GM18861 (cell line): ENCODE measurements around the gene EHBP1.

Experiments
- ATAC-seq: cut with Tn5 transposase; IDR thresholded peaks from one replicate; pipeline ENCODE4 v1.9.1; 2021; ENCODE audit not compliant: unreplicated experiment

The EHBP1 gene

GRCh38 chr2:62705007-62705829 is at the start of gene EHBP1:
Gene EHBP1, plus strand, starts transcription at chr2:62705713. Its CDS starts 1,479 bp downstream, at chr2:62707192.
- peak; percentile 96 for ATAC-seq

GRCh38 chr2:62657783-62658182 is 47.7 kb upstream of the EHBP1 start:
- no peak for ATAC-seq

GRCh38 chr2:62658891-62659290 is 46.6 kb upstream of the EHBP1 start:
- ATAC-seq = no peak

GRCh38 chr2:62660087-62660486 is 45.4 kb upstream of the EHBP1 start:
- peak; percentile 78 for ATAC-seq

- no peak for ATAC-seq
Observed at GRCh38 chr2:62660582-62661262, 44.8 kb upstream of the EHBP1 start.

GRCh38 chr2:62661263-62661635 is 44.3 kb upstream of the EHBP1 start:
- no peak for ATAC-seq

DNA sequence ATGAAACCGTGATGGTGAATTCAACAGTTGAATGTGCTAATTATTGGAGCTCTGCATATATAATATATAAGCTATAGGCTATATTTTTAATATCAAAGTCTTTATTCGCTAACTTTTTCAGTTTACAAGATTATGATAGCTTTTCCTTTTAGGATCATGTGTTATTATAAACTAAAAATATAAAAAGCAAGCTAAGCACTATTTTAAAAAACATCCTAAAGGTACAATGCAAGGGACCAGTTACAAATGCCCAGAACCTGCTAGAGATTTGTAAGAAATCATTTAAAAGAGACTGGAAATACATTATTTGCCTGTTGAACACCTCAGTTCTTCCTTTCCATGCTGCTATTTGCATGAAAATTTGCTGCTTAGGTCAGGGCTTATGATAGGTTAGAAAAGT is 43.4 kb upstream of the EHBP1 start:
- ATAC-seq = no peak

DNA sequence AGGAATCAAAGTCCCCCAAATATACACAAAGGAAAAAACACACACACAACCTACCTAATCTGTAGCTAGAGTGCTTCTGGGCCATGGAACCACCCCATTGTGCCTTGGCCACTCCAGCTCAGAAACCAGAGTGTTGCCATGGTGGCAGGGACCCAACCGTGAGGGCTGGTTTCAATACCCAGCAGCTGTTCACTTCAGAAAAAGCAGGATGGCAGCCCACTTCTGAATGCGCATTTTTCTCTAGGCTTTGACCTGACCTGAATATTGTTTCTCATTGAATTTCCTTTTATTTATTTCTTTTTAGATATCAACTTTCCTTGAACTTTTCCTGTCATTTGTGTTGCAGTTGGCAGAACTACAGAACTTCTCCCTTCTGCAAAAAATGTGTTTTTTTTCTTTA is 43.0 kb upstream of the EHBP1 start:
- ATAC-seq = no peak

- no peak for ATAC-seq
Observed at GRCh38 chr2:62663411-62663810, 42.1 kb upstream of the EHBP1 start.

GRCh38 chr2:62663920-62664795 is 41.4 kb upstream of the EHBP1 start:
- ATAC-seq = no peak

GRCh38 chr2:62665446-62665845 is 40.1 kb upstream of the EHBP1 start:
- no peak for ATAC-seq

GRCh38 chr2:62669180-62669579 is 36.3 kb upstream of the EHBP1 start:
- no peak for ATAC-seq

- ATAC-seq = no peak
Observed at GRCh38 chr2:62672601-62673000, 32.9 kb upstream of the EHBP1 start.

GRCh38 chr2:62675062-62675461 is 30.5 kb upstream of the EHBP1 start:
- ATAC-seq = no peak

GRCh38 chr2:62685256-62685655 is 20.3 kb upstream of the EHBP1 start:
- ATAC-seq = no peak

DNA sequence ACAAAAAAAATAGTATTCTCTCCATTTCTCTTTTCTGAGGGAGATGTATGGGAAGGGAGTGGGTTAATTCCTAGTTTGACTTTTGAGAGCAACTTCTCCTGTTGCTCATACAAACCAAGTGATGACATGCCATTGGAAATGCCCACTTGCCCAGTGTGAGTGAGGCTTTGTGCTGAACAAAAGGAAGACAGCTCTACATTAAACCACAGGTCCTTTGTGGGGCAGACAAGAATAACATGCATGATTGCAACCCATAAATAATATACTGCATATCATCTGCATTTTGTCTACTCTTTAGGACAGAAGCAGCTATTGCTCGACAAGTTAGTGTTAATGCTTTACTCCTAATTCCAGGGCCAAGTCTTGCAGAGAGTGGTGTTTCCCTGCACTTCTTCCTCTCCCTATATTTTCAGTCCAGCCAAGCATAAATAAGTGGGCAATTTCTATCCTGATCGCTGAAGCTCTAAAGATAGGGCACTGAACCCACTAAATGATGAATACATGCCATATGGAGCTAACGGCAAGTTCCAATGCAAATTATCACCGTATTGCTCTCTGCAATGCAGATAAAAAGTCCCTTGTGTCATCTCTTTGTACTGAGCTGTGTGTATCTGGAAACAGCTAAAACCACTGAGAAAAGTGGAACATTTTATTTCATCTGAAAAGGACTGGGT is 19.4 kb upstream of the EHBP1 start:
- ATAC-seq = no peak

DNA sequence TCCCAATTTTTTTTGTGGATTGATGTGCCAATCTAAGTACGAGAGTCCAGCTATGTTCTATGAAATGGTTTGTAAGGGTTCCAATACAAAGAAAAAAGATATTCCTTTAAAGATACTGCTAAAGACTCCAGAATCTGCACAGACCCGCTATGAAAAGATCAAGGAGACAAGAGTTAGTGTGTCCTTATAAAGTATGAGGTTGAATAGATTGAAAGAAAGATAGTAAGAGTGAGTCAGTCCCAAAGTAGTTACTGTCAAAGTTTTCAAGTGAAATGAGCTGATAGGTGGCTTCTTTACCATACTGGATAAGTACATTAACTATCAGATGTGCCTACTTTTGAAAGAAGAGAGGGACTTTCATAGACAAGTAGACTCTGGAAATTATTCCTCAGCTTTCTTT is 17.9 kb upstream of the EHBP1 start:
- ATAC-seq = no peak

DNA sequence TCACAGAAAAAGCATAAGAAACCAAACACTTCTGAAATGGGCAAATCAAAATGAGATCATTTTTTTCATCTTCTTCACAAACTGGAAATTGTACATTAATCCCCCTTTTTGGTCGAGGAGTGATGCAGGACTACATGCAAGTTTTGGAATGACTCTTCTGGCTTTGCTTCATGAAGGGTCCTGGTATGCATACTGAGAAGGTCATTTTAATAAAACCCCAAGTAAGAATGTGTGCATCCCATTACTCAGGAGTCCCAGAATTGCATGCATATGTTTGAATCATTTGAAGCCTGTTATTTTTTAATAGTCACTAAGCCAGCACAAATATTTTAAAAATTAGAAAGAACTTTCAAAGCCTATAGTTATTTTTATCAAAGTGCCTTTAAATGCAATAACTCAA is 16.7 kb upstream of the EHBP1 start:
- ATAC-seq = no peak

GRCh38 chr2:62691186-62691585 is 14.3 kb upstream of the EHBP1 start:
- ATAC-seq = no peak

DNA sequence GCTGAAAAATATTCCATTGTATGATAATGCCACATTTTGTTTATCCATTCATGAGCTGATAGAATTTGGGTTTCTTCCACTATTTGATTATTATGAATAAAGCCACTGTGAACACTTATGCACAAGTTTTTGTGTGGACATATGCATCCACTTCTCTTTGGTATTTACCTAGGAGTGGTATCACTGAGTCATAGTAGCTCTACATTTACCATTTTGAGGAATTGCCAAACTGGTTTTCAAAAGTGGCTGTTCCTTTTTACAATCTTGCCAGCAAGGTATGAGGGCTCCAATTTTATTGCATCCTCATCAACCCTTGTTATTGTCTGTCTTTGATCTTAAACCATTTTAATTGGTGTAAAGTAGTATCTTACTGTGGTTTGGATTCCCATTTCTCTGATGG is 13.3 kb upstream of the EHBP1 start:
- ATAC-seq = no peak

DNA sequence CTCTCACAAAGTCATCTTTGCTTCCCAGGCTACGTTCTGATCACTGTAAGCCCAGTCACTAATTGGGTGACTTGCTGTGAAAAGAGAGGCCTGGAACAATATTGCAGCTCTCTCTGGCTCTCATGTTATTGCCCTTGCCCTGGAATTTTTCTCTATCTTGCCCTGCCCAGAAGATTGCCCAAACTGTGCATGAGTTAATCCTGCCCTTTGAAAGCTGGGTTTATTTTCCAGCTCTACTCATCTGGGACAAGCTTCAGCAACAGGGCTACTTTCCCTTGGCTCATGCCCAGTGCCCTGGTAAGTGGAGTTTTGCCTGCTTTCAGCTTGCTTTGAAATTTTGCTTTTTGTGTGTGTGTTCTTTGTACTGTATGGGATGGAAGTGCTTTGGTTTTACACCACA is 6.9 kb upstream of the EHBP1 start:
- no peak for ATAC-seq
